Measurements from ENCODE around the gene ZNF862. TPM values are rescaled to one million over a fixed set of nuclear protein-coding genes. Genes with fewer than 3 reads are reported as not detected.
A peak's percentile ranks its signal among the peaks of the same experiment; 100 is the strongest.

Gene ZNF862
- total RNA-seq, 1 donor from 2014 or later, result 22.8 TPM

DNA sequence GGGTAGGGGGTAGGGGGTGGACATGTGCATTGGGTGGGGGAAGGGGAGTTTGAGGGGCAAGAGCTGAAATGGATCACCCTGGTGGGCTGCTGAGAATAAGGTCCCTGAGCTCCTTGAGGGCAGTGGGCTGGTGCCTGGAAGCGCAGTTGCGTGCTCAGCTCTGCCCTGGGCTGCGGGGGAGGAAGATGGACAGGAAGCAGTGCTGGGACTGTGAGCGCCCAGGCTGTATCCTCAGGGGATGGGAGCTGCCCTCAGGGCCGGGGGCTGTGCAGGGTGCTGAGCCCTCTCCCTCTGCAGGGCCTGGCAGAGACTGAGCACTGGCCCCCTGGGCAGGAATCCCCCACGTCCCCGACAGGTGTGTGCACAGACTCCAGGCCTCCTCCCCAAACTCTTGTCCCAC, 40.4 kb upstream of the ZNF862 start:
- Mint-ChIP-seq H3K4me3 (ENCODE audit: low read depth) (no peak overlapping the region), H3K27ac (no peak overlapping the region), H3K36me3 (ENCODE audit: insufficient read depth) (no peaks in the 10 kb centered on the region), H3K27me3 (peaks cover 18% of the 10 kb centered on the region), H3K4me1 (ENCODE audit: low read depth) (no peaks in the 10 kb centered on the region), H3K9me3 (ENCODE audit: low read depth) (no peaks in the 10 kb centered on the region)
- TF ChIP-seq, protein P1, sequence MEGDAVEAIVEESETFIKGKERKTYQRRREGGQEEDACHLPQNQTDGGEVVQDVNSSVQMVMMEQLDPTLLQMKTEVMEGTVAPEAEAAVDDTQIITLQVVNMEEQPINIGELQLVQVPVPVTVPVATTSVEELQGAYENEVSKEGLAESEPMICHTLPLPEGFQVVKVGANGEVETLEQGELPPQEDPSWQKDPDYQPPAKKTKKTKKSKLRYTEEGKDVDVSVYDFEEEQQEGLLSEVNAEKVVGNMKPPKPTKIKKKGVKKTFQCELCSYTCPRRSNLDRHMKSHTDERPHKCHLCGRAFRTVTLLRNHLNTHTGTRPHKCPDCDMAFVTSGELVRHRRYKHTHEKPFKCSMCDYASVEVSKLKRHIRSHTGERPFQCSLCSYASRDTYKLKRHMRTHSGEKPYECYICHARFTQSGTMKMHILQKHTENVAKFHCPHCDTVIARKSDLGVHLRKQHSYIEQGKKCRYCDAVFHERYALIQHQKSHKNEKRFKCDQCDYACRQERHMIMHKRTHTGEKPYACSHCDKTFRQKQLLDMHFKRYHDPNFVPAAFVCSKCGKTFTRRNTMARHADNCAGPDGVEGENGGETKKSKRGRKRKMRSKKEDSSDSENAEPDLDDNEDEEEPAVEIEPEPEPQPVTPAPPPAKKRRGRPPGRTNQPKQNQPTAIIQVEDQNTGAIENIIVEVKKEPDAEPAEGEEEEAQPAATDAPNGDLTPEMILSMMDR (IDR thresholded peaks at IDR 0.05; ENCODE audit: unreplicated experiment), result no peak
- DNase-seq (ENCODE audit: low spot score, unreplicated experiment), result no peak

DNA sequence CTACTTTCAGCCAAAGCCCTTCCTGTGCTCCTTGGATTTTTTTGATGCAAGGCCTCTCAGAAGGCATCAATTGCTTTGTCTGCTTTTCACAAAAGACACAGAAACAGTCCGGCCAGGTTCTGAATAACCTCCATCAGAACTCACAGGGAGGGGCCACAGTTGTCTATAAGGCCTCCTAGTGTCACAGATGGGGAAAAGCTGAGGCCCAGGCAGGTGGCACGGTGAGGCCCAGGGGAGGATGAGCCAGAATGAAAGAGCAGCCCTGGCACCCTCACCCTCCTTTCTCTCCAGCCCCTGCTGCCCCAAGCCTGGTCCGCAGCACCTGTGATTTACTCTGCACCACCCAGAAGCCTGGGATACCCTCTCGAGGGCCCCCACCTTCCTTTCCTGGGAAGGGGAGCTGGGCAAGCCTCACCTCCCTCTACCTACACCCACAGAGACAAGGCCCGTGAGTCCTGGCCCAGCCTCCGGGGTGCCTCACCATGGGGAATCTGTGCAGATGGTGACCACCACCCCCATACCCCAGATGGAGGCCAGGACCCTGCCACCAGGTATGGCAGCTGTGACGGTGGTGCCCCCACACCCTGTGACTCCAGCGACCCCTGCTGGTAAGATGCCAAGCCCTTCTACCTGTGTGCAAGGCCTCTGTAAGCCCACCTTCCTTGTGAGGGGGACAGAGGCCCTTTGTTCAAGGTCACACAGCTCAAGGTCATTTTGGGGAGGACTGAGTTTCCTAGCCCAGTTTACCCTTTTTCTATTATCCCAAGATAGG, 38.6 kb upstream of the ZNF862 start:
- Mint-ChIP-seq H3K27me3 (peaks cover 6% of the 10 kb centered on the region), H3K27ac (no peak overlapping the region), H3K4me1 (ENCODE audit: low read depth) (no peaks in the 10 kb centered on the region), H3K9me3 (ENCODE audit: low read depth) (no peaks in the 10 kb centered on the region), H3K36me3 (ENCODE audit: insufficient read depth) (no peaks in the 10 kb centered on the region), H3K4me3 (ENCODE audit: low read depth) (no peak overlapping the region)
- TF ChIP-seq, protein P1 (IDR thresholded peaks at IDR 0.05; ENCODE audit: unreplicated experiment), result peak; percentile 59
- DNase-seq (ENCODE audit: low spot score, unreplicated experiment), result peak; percentile 49

DNA sequence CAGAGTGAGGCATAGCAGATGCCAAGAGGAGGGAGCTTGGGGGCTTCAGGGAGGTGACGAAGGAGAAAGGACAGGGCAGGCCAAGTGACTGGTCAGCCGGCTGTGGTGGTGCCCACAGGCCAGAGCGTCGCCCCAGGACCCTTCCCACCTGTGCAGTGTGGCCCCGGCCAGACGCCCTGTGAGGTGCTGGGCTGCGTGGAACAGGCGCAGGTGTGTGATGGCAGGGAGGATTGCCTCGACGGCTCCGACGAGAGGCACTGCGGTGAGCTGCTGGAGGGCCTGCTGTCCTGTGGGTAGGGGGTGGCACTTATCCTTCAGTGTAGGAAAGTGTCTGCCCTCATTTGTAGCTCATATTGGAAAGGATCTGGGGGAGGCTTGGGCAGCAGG, 38.0 kb upstream of the ZNF862 start:
- peaks cover 3% of the 10 kb centered on the region for H3K27me3 Mint-ChIP-seq
- no peaks in the 10 kb centered on the region for H3K9me3 Mint-ChIP-seq (ENCODE audit: low read depth)
- H3K4me1 Mint-ChIP-seq (ENCODE audit: low read depth), result no peaks in the 10 kb centered on the region
- DNase-seq (ENCODE audit: low spot score, unreplicated experiment), result no peak
- TF ChIP-seq, protein P1 (IDR thresholded peaks at IDR 0.05; ENCODE audit: unreplicated experiment), result no peak
- H3K27ac Mint-ChIP-seq, result no peak overlapping the region
- H3K4me3 Mint-ChIP-seq (ENCODE audit: low read depth), result no peak overlapping the region
- H3K36me3 Mint-ChIP-seq (ENCODE audit: insufficient read depth), result no peaks in the 10 kb centered on the region

DNA sequence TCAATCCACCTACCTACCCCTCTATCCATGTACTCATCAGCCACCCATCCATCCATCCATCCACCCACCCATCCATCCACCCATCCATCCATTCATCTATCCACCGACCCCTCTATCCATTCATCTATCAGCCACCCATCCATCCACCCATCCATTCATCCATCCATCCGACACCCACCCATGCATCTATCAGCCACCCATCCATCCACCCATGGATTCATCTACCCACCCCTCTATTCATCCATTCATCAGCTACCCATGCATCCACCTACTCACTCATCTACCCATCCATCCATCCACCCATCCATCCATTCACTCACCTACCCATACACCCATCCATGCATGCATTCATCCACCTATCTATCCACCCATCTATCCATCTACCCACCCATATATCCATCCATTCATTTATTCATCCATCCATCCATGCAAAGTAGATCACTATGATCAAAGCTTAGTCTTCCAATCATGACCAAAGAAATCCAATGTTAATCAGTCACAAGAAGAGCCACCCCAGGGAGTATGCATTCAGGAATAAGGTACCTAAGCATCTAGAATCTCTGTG, 37.1 kb upstream of the ZNF862 start:
- Mint-ChIP-seq H3K36me3 (ENCODE audit: insufficient read depth) (no peaks in the 10 kb centered on the region), H3K4me1 (ENCODE audit: low read depth) (no peaks in the 10 kb centered on the region), H3K4me3 (ENCODE audit: low read depth) (no peak overlapping the region), H3K27ac (no peak overlapping the region), H3K9me3 (ENCODE audit: low read depth) (no peaks in the 10 kb centered on the region), H3K27me3 (peaks cover 4% of the 10 kb centered on the region)
- DNase-seq (ENCODE audit: low spot score, unreplicated experiment), result no peak
- TF ChIP-seq, protein P1 (IDR thresholded peaks at IDR 0.05; ENCODE audit: unreplicated experiment), result no peak

DNA sequence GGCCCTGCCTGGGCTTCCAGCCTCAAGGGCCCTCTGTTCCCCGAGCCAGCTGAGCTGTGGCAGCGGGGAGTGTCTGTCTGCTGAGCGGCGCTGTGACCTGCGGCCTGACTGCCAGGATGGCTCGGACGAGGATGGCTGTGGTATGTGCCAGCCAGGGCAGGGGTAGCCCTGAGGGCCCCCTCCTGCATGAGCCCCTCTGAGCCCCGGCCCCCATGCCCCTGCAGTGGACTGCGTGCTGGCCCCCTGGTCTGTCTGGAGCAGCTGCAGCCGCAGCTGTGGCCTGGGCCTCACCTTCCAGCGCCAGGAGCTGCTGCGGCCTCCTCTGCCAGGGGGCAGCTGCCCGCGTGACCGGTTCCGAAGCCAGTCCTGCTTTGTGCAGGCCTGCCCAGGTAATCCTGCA, 36.4 kb upstream of the ZNF862 start:
- Mint-ChIP-seq H3K27me3 (peaks cover 6% of the 10 kb centered on the region), H3K27ac (no peak overlapping the region), H3K9me3 (ENCODE audit: low read depth) (no peaks in the 10 kb centered on the region)

More for the DNA sequence above, 36.4 kb upstream of the ZNF862 start:
- DNase-seq (ENCODE audit: low spot score, unreplicated experiment), result no peak
- TF ChIP-seq, protein P1 (IDR thresholded peaks at IDR 0.05; ENCODE audit: unreplicated experiment), result no peak
- H3K4me1 Mint-ChIP-seq (ENCODE audit: low read depth), result no peaks in the 10 kb centered on the region
- no peaks in the 10 kb centered on the region for H3K36me3 Mint-ChIP-seq (ENCODE audit: insufficient read depth)
- no peak overlapping the region for H3K4me3 Mint-ChIP-seq (ENCODE audit: low read depth)

All from progenitor cell of endocrine pancreas (in vitro differentiated cells).